A673 (cell line): ENCODE data around the gene POLR1A. TPM values are rescaled to one million over a fixed set of nuclear protein-coding genes. Genes with fewer than 3 reads are reported as not detected.

ENCODE experiments used
- BruUV-seq: library from RNA; stranded (reverse); fragments of 400-500 nt; replicated peaks from 2 replicates; lab custom pipeline; 2021; lab: Mats Ljungman, UMichigan
- CTCF ChIA-PET: fragments of 300-600 bp; sonication (Branson Sonifier 250); formaldehyde crosslinking; loops from one replicate; lab custom pipeline; 2022; ENCODE audit warnings: antibody characterized with exemption; lab: Charles Lee
- POLR2A ChIA-PET: fragments of 300-600 bp; sonication (Branson Sonifier 250); formaldehyde crosslinking; loops from one replicate; lab custom pipeline; 2022; ENCODE audit warnings: antibody characterized with exemption; ENCODE audit not compliant: low non-redundant PET; lab: Charles Lee
- DNase-seq: peaks from one replicate; pipeline ENCODE4 v3.0.0-alpha.2; 2015; ENCODE audit warnings: low spot score
- H3K27ac ChIP-seq: fragments of 200-600 bp; sonication (generic); 2 replicates; pipeline ENCODE4 v1.5.1; 2016; ENCODE audit warnings: mixed run types, low read depth, mild to moderate bottlenecking, mixed read lengths, antibody characterized with exemption, low read length; ENCODE audit not compliant: poor library complexity, severe bottlenecking
- H3K27me3 ChIP-seq: fragments of 200-600 bp; sonication (generic); replicated peaks from 2 replicates; pipeline ENCODE4 v1.6.1; 2017; ENCODE audit warnings: mixed run types, low read depth, mild to moderate bottlenecking, mixed read lengths, antibody characterized with exemption, low read length; ENCODE audit not compliant: insufficient read depth, poor library complexity
- H3K36me3 ChIP-seq: fragments of 200-600 bp; sonication (generic); 2 replicates; pipeline ENCODE4 v1.6.1; 2016; ENCODE audit warnings: mixed run types, mild to moderate bottlenecking, mixed read lengths, antibody characterized with exemption, low read length; ENCODE audit not compliant: insufficient read depth, poor library complexity, severe bottlenecking
- H3K4me1 ChIP-seq: fragments of 200-600 bp; sonication (generic); 2 replicates; pipeline ENCODE4 v1.6.1; 2017; ENCODE audit warnings: mixed run types, mild to moderate bottlenecking, mixed read lengths, antibody characterized with exemption, low read length; ENCODE audit not compliant: insufficient read depth, poor library complexity, severe bottlenecking
- H3K4me3 ChIP-seq: fragments of 200-600 bp; sonication (generic); 2 replicates; pipeline ENCODE4 v1.5.1; 2016; ENCODE audit warnings: low read depth, mixed run types, mild to moderate bottlenecking, mixed read lengths, low read length; ENCODE audit not compliant: poor library complexity, severe bottlenecking
- H3K9me3 ChIP-seq: fragments of 200-600 bp; sonication (generic); 2 replicates; pipeline ENCODE4 v1.6.1; 2016; ENCODE audit warnings: mixed run types, low read depth, mild to moderate bottlenecking, mixed read lengths, antibody characterized with exemption, low read length; ENCODE audit not compliant: poor library complexity, severe bottlenecking
- CTCF ChIP-seq: fragments of 300-800, 200-600 bp; sonication (generic); conservative IDR thresholded peaks from 2 replicates; pipeline ENCODE4 v1.5.1; 2017; ENCODE audit warnings: low read depth, mild to moderate bottlenecking, antibody characterized with exemption, low read length, moderate library complexity, mixed read lengths
- EZH2 ChIP-seq: fragments of 200-600 bp; sonication (generic); IDR thresholded peaks from 2 replicates; pipeline ENCODE4 v1.6.1; 2017; ENCODE audit warnings: borderline replicate concordance, low read depth, mild to moderate bottlenecking, mixed read lengths, antibody characterized with exemption, low read length; ENCODE audit not compliant: poor library complexity, severe bottlenecking
- intact Hi-C: fragments of 100-400 bp; cut with micrococcal nuclease; formaldehyde crosslinking; loops from one replicate; pipeline ENCODE4 v1.10.0; 2022; ENCODE audit not compliant: unreplicated experiment
- total RNA-seq: library from RNA; stranded (reverse); gene quantifications from 2 replicates; pipeline ENCODE4 v1.2.3, GENCODE V29; 2021

The POLR1A gene
- total RNA-seq, 1 experiment from 2014 or later = 81.2 TPM

GRCh38 chr2:86064006-86064405 is 41.7 kb downstream of the POLR1A start:
- no peaks in the 10 kb centered on the region for H3K27me3 ChIP-seq
- no peaks in the 10 kb centered on the region for H3K9me3 ChIP-seq
- no peaks in the 10 kb centered on the region for H3K4me1 ChIP-seq
- BruUV-seq = no TSS peak
- no peak for TF ChIP-seq EZH2
- ChIA-PET POLR2A (no interaction called here), CTCF (interaction anchor here (0.8 kb wide), 1 partner anchor 237 kb away, joined by 4 read pairs; no protein-coding TSS in a partner anchor)
- no peak overlapping the region for H3K4me3 ChIP-seq
- peaks cover 82% of the 10 kb centered on the region for H3K36me3 ChIP-seq
- H3K27ac ChIP-seq = no peak overlapping the region
- intact Hi-C loops = no loop called here
- no peak for DNase-seq

- H3K4me3 ChIP-seq = no peak overlapping the region
- intact Hi-C loops = no loop called here
- no peaks in the 10 kb centered on the region for H3K27me3 ChIP-seq
- TF ChIP-seq EZH2 (no peak), CTCF (no peak)
- H3K4me1 ChIP-seq = no peaks in the 10 kb centered on the region
- H3K9me3 ChIP-seq = no peaks in the 10 kb centered on the region
- ChIA-PET POLR2A (no interaction called here), CTCF (no interaction called here)
- DNase-seq = no peak
- no TSS peak for BruUV-seq
- H3K36me3 ChIP-seq = peaks cover 76% of the 10 kb centered on the region
- H3K27ac ChIP-seq = no peak overlapping the region
These were observed 43.6 kb downstream of the POLR1A start for GRCh38 chr2:86062043-86062442.

GRCh38 chr2:86056590-86057331 is 48.9 kb downstream of the POLR1A start:
- intact Hi-C loops = no loop called here
- Histone ChIP-seq H3K9me3 (no peaks in the 10 kb centered on the region), H3K27me3 (no peaks in the 10 kb centered on the region), H3K27ac (no peak overlapping the region), H3K36me3 (peaks cover 53% of the 10 kb centered on the region), H3K4me1 (no peaks in the 10 kb centered on the region), H3K4me3 (no peak overlapping the region)
- no TSS peak for BruUV-seq
- CTCF ChIA-PET = no interaction called here
- DNase-seq = no peak
- TF ChIP-seq EZH2 (no peak), CTCF (no peak)
- POLR2A ChIA-PET = no interaction called here

DNA sequence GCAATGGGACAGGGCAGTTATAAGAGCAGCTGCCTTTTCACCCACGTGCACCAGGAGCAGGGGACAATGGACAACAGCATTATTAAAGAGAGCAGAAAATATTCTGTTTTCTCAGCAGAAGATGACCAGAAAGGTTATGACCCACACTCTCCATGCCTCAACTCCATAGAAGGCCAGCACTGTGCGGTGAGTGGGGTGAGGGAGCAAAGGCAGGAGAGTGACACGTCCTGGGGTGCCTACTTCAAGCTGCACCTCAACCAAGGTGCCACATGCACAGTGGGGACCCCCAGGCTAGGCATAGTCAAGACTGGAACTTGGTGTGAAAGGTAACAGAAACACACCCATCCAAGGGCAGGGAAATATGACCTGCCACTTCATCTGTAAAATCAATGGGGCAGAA is 50.4 kb downstream of the POLR1A start:
- H3K4me3 ChIP-seq = no peak overlapping the region
- no peak overlapping the region for H3K27ac ChIP-seq
- no peaks in the 10 kb centered on the region for H3K9me3 ChIP-seq
- DNase-seq = no peak
- H3K36me3 ChIP-seq = peaks cover 47% of the 10 kb centered on the region
- ChIA-PET CTCF (no interaction called here), POLR2A (no interaction called here)
- no peaks in the 10 kb centered on the region for H3K27me3 ChIP-seq
- TF ChIP-seq CTCF (no peak), EZH2 (no peak)
- no peaks in the 10 kb centered on the region for H3K4me1 ChIP-seq
- intact Hi-C loops = no loop called here
- no TSS peak for BruUV-seq
